ENCODE measurements around the gene DCLRE1C.
"Not testable (repeated sequence)": the region's sequence is repeated elsewhere in the genome, so short reads cannot be mapped to it uniquely, and the experiment has no call there.

DCLRE1C gene

GRCh38 chr10:14884082-14884481 is 69.8 kb downstream of the DCLRE1C start:
- no peak for DNase-seq (ENCODE audit: low read depth in 2 of 2, low spot score in 1 of 2)

GRCh38 chr10:14880229-14880628 is 73.7 kb downstream of the DCLRE1C start:
- DNase-seq (ENCODE audit: low read depth in 2 of 2, low spot score in 1 of 2), result no peak

- no peak for DNase-seq (ENCODE audit: low read depth in 2 of 2, low spot score in 1 of 2)
Observed at GRCh38 chr10:14879928-14880193, 74.0 kb downstream of the DCLRE1C start.

- no peak for DNase-seq (ENCODE audit: low read depth in 2 of 2, low spot score in 1 of 2)
Observed at GRCh38 chr10:14879124-14879927, 74.6 kb downstream of the DCLRE1C start.

GRCh38 chr10:14878266-14879123 is 75.4 kb downstream of the DCLRE1C start, which contains the start of gene SUV39H2:
SUV39H2 (plus strand) TSS chr10:14878866; CDS start chr10:14878889, 23 bp downstream.
- peak; percentile 68 to 81 for DNase-seq (ENCODE audit: low read depth in 2 of 2, low spot score in 1 of 2)

- no peak for DNase-seq (ENCODE audit: low read depth in 2 of 2, low spot score in 1 of 2)
Observed at GRCh38 chr10:14876764-14877163, 77.1 kb downstream of the DCLRE1C start.

GRCh38 chr10:14875941-14876340 is 78.0 kb downstream of the DCLRE1C start:
- no peak for DNase-seq (ENCODE audit: low read depth in 2 of 2, low spot score in 1 of 2)

- DNase-seq (ENCODE audit: low read depth in 2 of 2, low spot score in 1 of 2), result no peak
Observed at GRCh38 chr10:14873090-14873760, 80.7 kb downstream of the DCLRE1C start.

- DNase-seq (ENCODE audit: low read depth in 2 of 2, low spot score in 1 of 2), result not testable (repeated sequence)
Observed at GRCh38 chr10:14864871-14865270, 89.0 kb downstream of the DCLRE1C start.

- not testable (repeated sequence) for DNase-seq (ENCODE audit: low read depth in 2 of 2, low spot score in 1 of 2)
Observed at GRCh38 chr10:14864466-14864865, 89.4 kb downstream of the DCLRE1C start.

- DNase-seq (ENCODE audit: low read depth in 2 of 2, low spot score in 1 of 2), result no peak
Observed at GRCh38 chr10:14860791-14861190, 93.1 kb downstream of the DCLRE1C start.

- DNase-seq (ENCODE audit: low read depth in 2 of 2, low spot score in 1 of 2), result no peak
Observed at GRCh38 chr10:14859775-14860174, 94.1 kb downstream of the DCLRE1C start.

- no peak for DNase-seq (ENCODE audit: low read depth in 2 of 2, low spot score in 1 of 2)
Observed at GRCh38 chr10:14859043-14859442, 94.9 kb downstream of the DCLRE1C start.

- DNase-seq (ENCODE audit: low read depth in 2 of 2, low spot score in 1 of 2), result no peak
Observed at GRCh38 chr10:14858338-14858960, 95.4 kb downstream of the DCLRE1C start.

- no peak for DNase-seq (ENCODE audit: low read depth in 2 of 2, low spot score in 1 of 2)
Observed at GRCh38 chr10:14855453-14855852, 98.4 kb downstream of the DCLRE1C start.

- DNase-seq (ENCODE audit: low read depth in 2 of 2, low spot score in 1 of 2), result no peak
Observed at GRCh38 chr10:14852236-14852635, 101.7 kb downstream of the DCLRE1C start.
